Natural killer cell (primary cell): ENCODE measurements around the gene TMIGD1. TPM values are rescaled to one million over a fixed set of nuclear protein-coding genes. Genes with fewer than 3 reads are reported as not detected.

Experiments
- ATAC-seq, 3 donors: fragments of 150-1000 bp in 2 of 3; fragments of 200-7000 bp in 1 of 3; cut with Tn5 transposase; 1 replicate in 1 of 3; 2 replicates in 2 of 3; pipeline ENCODE4 v1.10.0; 2021; ENCODE audit warnings: mild to moderate bottlenecking in 2 of 3, moderate library complexity in 2 of 3
- DNase-seq, 2 donors: peaks; one replicate each; pipeline versions ENCODE4 v3.0.0 to v3.0.0-alpha.2; 2013 to 2021; ENCODE audit warnings: mixed read lengths in 1 of 2
- H3K27ac ChIP-seq: one replicate; pipeline ENCODE4 v1.5.1; 2013; ENCODE audit warnings: mild to moderate bottlenecking, low read length
- H3K27me3 ChIP-seq: one replicate; pipeline ENCODE4 v1.6.1; 2013; ENCODE audit warnings: low read length; ENCODE audit not compliant: control insufficient read depth, insufficient read depth
- H3K36me3 ChIP-seq: one replicate; pipeline ENCODE4 v1.6.1; 2013; ENCODE audit warnings: low read length; ENCODE audit not compliant: control insufficient read depth, insufficient read depth
- H3K4me1 ChIP-seq: one replicate; pipeline ENCODE4 v1.6.1; 2013; ENCODE audit warnings: low read length; ENCODE audit not compliant: control insufficient read depth, insufficient read depth
- H3K4me3 ChIP-seq: one replicate; pipeline ENCODE4 v1.5.1; 2013; ENCODE audit warnings: low read length
- H3K9me3 ChIP-seq: one replicate; pipeline ENCODE4 v1.6.1; 2013; ENCODE audit warnings: low read length; ENCODE audit not compliant: control insufficient read depth, insufficient read depth
- H3K27ac Mint-ChIP-seq, 2 donors: one replicate each; pipeline ENCODE4 v1.8.0; 2022; ENCODE audit warnings: mild to moderate bottlenecking in 2 of 2, mixed read lengths in 2 of 2, moderate library complexity in 1 of 2
- H3K27me3 Mint-ChIP-seq, 2 donors: one replicate each; pipeline ENCODE4 v1.8.0; 2022; ENCODE audit warnings: low read depth in 2 of 2, mixed read lengths in 2 of 2
- H3K36me3 Mint-ChIP-seq: one replicate; pipeline ENCODE4 v1.8.0; 2022; ENCODE audit warnings: mixed read lengths
- H3K4me1 Mint-ChIP-seq, 2 donors: one replicate each; pipeline ENCODE4 v1.8.0; 2022; ENCODE audit warnings: mixed read lengths in 2 of 2
- H3K4me3 Mint-ChIP-seq: one replicate; pipeline ENCODE4 v1.8.0; 2022; ENCODE audit warnings: mild to moderate bottlenecking, moderate library complexity, mixed read lengths
- H3K9me3 Mint-ChIP-seq, 2 donors: one replicate each; pipeline ENCODE4 v1.8.0; 2022; ENCODE audit warnings: mixed read lengths in 2 of 2
- WGBS: methylation state at CpG from one replicate; pipeline ENCODE4 v1.1.7; 2013; ENCODE audit warnings: missing lambda C conversion rate; ENCODE audit not compliant: insufficient coverage; 5-methylcytosine and 5-hydroxymethylcytosine counted together
- intact Hi-C: fragments of 100-400 bp; cut with micrococcal nuclease; formaldehyde crosslinking; loops from one replicate; pipeline ENCODE4 v1.14.2; 2022
- total RNA-seq, 4 donors: library from RNA; stranded (reverse); fragments of 120-200 nt in 1 of 4; gene quantifications; one replicate each; pipeline versions ENCODE4 v1.2.3 to v1.2.4, GENCODE V29; 2013 to 2022
- TF ChIP-seq, protein P1 (sequence below): fragments of 200-600 bp; IDR thresholded peaks from one replicate; pipeline ENCODE4 v1.8.0; 2022; ENCODE audit warnings: antibody characterized with exemption

The TMIGD1 gene
- total RNA-seq, 3 donors from 2014 or later (not counting 1 experiment from before 2014, with no cell fraction given) = not detected

DNA sequence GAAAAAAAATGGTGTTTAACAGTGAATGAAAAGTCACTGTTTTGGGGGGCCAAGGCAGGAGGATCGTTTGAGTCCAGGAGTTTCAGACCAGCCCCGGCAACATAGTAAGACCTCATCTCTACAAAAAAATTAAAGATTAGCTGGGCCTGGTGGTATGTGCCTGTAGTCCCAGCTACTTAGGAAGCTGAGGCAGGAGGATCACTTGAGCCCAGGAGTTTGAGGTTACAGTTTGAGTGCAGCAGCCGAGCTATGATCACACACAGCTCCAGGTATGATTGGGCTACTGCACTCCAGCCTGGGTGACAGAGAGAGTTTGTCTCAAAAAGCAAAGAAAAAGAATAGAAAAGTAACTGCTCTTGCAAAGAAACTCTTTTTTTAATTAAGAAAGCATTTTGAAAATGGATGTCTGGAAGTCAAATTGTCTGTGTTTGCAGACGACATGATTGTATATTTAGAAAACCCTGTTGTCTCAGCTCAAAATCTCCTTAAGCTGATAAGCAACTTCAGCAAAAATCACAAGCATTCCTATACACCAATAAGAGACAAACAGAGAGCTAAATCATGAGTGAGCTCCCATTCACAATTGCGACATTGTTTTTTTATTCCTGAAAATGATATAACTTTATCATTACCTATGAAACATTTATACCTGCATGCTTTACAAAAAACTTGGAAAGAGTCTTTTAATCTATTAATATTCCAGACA lies 24.4 kb upstream of the TMIGD1 start:
- intact Hi-C loops = no loop called here
- Mint-ChIP-seq H3K27me3 (no peaks in the 10 kb centered on the region), H3K27ac (no peak overlapping the region), H3K4me1 (peaks cover 8 to 17% of the 10 kb centered on the region in 2 donors), H3K9me3 (peaks cover 3% of the 10 kb centered on the region in 2 donors), H3K4me3 (no peak overlapping the region), H3K36me3 (peaks cover 8% of the 10 kb centered on the region)
- Histone ChIP-seq H3K4me1 (peaks cover 10% of the 10 kb centered on the region), H3K9me3 (peaks cover 3% of the 10 kb centered on the region), H3K4me3 (no peak overlapping the region), H3K27me3 (no peaks in the 10 kb centered on the region), H3K36me3 (no peaks in the 10 kb centered on the region), H3K27ac (no peak overlapping the region)
- TF ChIP-seq, protein P1, sequence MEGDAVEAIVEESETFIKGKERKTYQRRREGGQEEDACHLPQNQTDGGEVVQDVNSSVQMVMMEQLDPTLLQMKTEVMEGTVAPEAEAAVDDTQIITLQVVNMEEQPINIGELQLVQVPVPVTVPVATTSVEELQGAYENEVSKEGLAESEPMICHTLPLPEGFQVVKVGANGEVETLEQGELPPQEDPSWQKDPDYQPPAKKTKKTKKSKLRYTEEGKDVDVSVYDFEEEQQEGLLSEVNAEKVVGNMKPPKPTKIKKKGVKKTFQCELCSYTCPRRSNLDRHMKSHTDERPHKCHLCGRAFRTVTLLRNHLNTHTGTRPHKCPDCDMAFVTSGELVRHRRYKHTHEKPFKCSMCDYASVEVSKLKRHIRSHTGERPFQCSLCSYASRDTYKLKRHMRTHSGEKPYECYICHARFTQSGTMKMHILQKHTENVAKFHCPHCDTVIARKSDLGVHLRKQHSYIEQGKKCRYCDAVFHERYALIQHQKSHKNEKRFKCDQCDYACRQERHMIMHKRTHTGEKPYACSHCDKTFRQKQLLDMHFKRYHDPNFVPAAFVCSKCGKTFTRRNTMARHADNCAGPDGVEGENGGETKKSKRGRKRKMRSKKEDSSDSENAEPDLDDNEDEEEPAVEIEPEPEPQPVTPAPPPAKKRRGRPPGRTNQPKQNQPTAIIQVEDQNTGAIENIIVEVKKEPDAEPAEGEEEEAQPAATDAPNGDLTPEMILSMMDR = no peak
- ATAC-seq (no peak), DNase-seq (no peak)
- 87% methylated on average over 3 of the region's 5 CpGs for WGBS

DNA sequence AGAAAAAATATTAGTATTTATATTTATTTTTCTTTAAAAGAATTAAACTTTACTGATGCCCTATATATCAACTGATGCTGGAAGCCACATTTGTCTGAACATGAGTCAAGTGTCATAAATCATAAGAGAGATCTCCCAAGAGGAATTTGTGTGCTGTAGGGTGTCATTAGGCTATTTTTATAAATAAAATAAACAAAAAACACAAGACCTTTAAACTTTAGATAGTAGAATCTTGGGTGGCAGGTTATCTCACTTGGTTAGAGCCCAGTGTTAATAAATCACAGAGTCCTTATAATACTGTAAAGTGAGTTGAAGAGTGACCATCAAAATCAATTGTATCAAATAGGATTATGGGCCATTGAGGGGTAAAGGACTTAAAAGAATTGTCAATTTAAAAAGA lies 23.6 kb upstream of the TMIGD1 start:
- Mint-ChIP-seq H3K9me3 (peaks cover 3% of the 10 kb centered on the region in 2 donors), H3K36me3 (peaks cover 8% of the 10 kb centered on the region), H3K4me3 (no peak overlapping the region), H3K27ac (no peak overlapping the region), H3K4me1 (peaks cover 2 to 12% of the 10 kb centered on the region in 2 donors), H3K27me3 (no peaks in the 10 kb centered on the region)
- H3K4me1 ChIP-seq = peaks cover 6% of the 10 kb centered on the region
- TF ChIP-seq, protein P1 = no peak
- no peak overlapping the region for H3K27ac ChIP-seq
- no peak overlapping the region for H3K4me3 ChIP-seq
- no peaks in the 10 kb centered on the region for H3K27me3 ChIP-seq
- no peaks in the 10 kb centered on the region for H3K36me3 ChIP-seq
- peaks cover 3% of the 10 kb centered on the region for H3K9me3 ChIP-seq
- ATAC-seq = no peak
- intact Hi-C loops = no loop called here
- no peak for DNase-seq

DNA sequence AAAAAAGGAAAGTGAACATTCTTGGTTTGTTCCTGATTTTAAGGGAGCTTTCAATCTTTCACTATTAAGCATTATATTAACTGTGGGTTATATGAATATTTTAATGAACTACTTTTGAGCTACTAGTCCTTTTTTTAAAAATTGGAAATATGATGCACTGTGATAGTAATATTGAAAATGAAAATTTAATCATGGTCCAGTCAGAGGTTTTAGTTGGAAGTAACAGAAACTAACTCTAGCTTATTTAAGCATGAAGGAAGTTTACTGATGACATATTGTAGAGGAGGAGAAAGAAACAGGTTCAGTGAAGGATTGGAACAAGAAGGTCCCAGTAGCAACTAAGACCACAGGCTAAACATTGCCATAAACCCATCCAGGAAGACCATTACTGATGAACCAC lies 20.8 kb upstream of the TMIGD1 start:
- Mint-ChIP-seq H3K36me3 (no peaks in the 10 kb centered on the region), H3K27ac (no peak overlapping the region), H3K4me1 (peaks cover 20 to 26% of the 10 kb centered on the region in 2 donors), H3K4me3 (no peak overlapping the region), H3K9me3 (no peaks in the 10 kb centered on the region), H3K27me3 (no peaks in the 10 kb centered on the region)
- intact Hi-C loops = no loop called here
- ATAC-seq = no peak
- peaks cover 12% of the 10 kb centered on the region for H3K4me1 ChIP-seq
- no peaks in the 10 kb centered on the region for H3K27me3 ChIP-seq
- no peaks in the 10 kb centered on the region for H3K9me3 ChIP-seq
- H3K27ac ChIP-seq = no peak overlapping the region
- TF ChIP-seq, protein P1 = no peak
- no peak overlapping the region for H3K4me3 ChIP-seq
- H3K36me3 ChIP-seq = no peaks in the 10 kb centered on the region
- DNase-seq = no peak
